GM21576 (cell line): Measurements from ENCODE around the gene NHSL2.
"Not testable (repeated sequence)": the region's sequence is repeated elsewhere in the genome, so short reads cannot be mapped to it uniquely, and the experiment has no call there.

Source experiments
- ATAC-seq: cut with Tn5 transposase; IDR thresholded peaks from one replicate; pipeline ENCODE4 v1.9.1; 2021; ENCODE audit warnings: mild to moderate bottlenecking, moderate library complexity; ENCODE audit not compliant: unreplicated experiment

NHSL2 gene

DNA sequence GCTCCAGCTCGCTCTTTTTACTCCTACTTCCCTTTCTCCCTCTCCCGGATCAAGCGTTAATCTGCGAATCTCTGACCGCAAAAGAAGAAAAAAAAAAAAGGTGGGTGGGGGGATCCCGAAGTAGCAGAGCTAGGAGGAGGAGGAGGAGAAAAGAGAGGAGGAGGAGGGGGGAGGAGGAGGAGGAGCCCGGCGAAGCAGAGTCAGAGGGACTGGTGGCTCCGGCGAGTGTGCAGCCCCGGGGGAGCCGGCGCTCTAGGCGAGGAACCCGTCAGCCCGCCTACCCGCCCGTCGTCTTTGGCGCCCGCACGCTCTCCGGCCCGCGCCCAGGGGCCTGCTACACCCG lies at the start of gene NHSL2:
NHSL2 (plus strand) TSS at position 203 of the 343 bp plus-strand sequence.
- no peak for ATAC-seq

DNA sequence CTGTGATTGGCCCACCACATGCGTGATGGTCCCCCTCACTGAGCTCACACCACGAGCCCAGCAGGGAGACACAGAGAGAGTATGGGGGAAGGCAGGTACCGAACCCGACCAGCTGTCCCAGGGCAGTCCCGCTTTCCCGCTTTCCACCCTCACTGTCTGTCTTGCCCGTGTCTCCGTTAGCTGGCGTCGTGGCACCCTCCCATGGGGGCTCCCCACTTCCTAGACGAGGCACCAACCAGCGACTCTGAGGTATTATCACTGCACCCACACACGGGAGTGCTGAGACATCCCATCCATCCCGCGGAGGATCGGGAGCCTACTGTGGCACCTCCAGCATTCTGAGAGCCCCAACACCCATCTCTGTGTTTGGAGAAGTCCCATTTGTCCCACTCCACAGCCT lies 43.0 kb upstream of the NHSL2 start:
- no peak for ATAC-seq

GRCh38 chrX:71869566-71869965 lies 41.1 kb upstream of the NHSL2 start:
- ATAC-seq = not testable (repeated sequence)

GRCh38 chrX:71870208-71871098 lies 40.2 kb upstream of the NHSL2 start:
- no peak for ATAC-seq

DNA sequence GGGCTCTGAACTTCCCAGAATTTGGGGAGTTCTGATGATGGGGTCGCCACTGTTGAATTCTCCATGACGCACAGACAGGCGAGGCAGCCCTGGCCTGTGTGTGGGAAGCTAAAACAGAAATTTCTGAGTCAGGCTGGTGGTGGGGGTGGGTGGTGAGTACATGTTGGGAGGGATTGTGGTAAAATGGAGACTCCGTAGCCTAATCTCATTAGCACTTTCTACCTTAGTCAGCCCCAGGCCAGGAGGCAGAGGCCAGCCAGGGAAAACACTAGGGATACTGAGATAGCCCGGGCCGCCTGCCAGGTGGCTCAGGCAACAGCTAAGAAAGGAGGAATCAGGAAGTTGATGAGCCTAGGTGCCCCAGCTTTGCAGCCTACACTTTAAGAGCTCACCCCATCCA lies 39.3 kb upstream of the NHSL2 start:
- ATAC-seq = no peak

DNA sequence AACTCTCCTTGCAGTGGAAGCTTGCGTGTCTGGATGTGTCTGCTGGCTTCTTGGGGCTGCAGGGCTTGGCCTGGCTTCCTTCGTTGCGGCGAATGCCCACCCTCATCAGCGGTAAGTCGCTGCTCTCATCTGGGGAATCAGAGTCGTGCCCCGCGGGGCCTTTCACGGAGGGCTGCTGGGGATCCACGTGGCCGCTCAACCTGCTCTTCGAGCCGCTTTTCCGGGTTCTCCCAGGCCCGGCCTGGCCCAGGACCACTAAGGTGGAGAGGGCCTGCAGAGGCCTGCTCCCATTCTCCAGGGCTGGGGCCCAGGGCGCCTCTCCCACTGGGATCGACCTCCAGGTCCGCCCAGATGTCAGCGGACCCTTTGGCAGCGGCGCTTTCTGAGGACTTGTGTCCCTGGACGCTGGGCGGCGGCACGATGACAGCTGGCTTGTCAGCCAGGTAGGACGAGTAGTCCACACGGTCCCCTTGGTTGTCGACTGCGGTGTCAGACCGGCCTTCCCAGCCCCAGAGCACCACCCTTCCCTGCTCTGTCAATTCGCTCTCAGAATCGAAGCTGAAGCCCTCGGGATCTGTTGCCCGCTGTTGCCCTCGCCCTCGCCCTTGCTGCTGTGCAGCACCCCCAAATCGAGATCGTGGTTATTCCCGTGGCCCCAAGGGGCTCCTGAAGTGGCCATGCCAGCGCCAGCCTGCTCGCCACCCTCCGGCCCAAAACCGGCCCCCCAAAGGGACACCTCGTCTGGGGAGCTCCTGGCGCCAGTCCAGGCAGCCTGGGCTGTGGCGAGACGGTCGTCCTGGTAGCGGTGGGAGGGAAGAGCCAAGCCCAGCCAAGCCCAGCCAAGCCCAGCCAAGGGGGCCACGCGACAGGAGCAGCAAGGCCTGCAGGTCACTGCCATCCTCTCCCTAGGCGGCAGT lies 37.8 kb upstream of the NHSL2 start:
- no peak for ATAC-seq

DNA sequence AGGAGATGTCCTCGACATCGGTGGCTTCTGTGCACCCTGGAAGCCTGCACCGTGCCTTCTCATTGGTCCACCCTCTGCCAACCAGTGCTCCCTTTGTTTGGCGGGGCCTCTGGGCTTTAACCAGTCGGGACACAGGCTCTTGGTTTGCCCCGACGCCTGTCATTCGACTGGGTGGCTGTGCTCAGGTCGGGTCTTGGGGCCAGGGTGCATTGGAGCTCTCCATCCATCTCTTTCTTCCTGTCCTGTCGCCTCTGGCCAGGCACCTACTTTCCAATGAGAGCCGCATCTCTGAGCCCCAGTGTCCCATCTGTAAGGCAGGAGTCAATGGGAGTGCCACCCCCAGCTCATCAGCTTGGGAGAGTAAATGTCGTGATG lies 37.2 kb upstream of the NHSL2 start:
- ATAC-seq = no peak

DNA sequence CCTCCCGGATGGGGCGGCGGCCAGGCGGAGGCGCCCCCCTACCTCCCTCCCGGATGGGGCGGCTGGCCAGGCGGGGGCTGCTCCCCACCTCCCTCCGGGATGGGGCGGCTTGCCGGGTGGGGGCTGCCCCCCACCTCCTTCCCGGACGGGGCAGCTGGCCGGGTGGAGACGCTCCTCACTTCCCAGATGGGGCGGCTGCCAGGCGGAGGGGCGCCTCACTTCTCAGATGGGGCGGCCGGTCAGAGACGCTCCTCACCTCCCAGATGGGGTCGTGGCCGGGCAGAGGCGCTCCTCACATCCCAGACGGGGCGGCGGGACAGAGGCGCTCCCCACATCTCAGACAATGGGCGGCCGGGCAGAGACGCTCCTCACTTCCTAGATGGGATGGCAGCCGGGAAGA lies 33.8 kb upstream of the NHSL2 start:
- not testable (repeated sequence) for ATAC-seq

GRCh38 chrX:71885099-71885498 lies 25.5 kb upstream of the NHSL2 start:
- no peak for ATAC-seq

- no peak for ATAC-seq
Observed at GRCh38 chrX:71895607-71896006, 15.0 kb upstream of the NHSL2 start.

GRCh38 chrX:71906144-71906543 lies 4.5 kb upstream of the NHSL2 start:
- ATAC-seq = no peak

GRCh38 chrX:71908387-71908786 lies 2.3 kb upstream of the NHSL2 start:
- ATAC-seq = no peak

DNA sequence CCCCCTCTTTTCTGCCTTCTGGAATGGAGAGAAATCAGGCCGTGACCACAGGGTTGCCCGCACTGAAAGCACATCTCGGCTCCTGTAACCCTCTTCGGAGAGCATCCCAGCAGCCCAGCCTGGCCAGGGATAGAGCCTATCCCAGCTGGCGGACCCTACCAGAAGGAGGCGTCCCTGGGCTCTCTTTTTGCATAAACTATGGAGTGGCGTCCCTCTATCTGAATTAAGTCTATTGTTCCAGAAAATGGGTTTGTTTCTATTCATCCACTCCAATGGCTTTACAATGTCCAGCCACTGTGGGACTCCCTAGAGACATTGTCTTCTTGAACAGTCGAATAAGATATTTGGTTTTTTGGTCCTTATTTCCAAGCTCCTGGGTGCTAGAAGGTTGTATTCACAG lies 689 bp upstream of the NHSL2 start:
- no peak for ATAC-seq

DNA sequence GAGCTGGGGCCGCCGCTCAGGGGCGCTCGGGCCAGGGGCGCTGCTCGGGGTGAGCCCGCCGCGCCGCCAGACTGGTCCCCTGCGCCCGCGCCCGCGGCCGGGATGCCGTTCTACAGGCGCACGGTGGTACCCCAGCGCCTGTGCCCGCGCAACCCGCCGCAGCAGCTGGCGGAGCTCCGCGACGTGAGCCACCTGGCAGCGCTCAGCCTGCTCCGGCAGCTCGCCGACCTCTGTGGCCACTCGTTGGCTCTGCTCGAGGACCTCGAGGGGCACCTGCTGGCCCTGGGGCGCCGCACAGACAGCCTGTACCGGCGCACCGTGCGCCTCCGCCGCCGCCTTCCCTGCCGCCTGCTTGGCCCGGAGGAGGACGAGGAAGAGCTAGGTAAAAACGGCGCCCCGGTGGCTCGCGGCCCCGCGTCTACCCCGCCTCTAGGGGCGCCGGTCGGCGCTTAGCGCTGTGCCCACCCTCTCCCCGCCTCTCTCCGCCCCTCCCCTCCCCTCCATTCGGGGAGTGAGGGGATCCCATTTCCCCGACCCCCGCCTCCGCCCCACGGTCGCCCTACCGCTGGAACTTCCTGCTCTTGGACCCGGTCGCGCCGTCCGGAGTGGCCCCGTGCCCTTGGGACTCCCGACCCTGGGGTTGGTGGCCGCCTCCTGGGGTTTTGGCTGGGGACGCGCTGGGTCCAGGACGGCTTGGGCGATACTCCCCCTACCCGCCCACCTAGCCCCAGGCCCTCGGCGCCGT lies 513 bp downstream of the NHSL2 start:
- no peak for ATAC-seq

DNA sequence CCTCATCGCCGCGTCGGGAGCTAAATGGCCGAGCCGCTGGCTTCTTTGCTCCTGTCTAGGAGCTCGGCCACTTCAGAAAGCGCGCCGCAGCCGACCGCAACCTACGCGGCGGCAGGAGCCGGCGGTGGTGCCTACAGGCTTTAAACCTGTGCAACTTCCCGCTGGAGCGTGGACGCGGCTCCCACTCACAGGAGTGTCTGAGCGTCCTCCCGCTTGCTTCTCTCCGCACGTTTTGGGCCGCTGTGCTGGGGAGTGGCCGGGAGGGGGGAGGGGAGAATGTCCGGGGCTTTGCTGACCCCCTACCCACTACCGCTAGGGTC lies 1.0 kb downstream of the NHSL2 start:
- ATAC-seq = no peak

- ATAC-seq = no peak
Observed at GRCh38 chrX:71912156-71912555, 1.5 kb downstream of the NHSL2 start.

- ATAC-seq = no peak
Observed at GRCh38 chrX:71913156-71913950, 2.7 kb downstream of the NHSL2 start.

DNA sequence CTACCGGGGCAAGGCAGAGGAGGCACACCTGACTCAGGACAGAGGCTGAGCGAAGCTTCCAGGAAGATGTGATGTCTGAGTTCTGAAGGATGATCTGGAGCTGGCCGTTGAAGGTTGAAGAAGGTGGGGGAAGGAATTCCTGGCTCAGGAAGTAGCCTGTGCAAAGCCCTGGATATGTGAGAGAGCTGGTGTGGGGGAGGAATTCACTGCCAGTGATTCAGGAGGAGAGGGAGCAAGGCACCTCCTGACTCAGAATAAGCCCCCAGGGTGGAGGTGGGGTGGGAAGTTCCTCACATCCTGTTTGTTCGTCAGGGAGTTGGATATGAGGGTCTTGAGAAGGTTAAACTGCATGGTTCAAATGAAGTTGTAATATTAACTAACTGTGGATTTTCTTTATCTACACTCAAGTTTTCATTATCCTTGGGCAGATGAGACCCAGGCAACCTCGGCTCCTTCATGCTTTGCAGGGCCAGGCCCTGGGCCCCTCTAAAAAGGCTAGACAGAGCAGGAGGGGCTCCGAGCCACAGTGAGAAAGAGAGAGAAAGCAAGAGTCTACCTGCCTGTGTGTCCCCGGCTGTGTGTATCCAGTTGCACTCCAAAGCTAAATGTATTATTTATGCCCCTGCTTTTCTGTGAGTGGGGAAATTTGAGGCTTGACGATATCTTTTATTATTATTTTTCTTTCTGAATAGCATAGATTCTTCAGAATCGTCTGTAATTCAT lies 7.1 kb downstream of the NHSL2 start:
- no peak for ATAC-seq

- no peak for ATAC-seq
Observed at GRCh38 chrX:71919431-71919830, 8.8 kb downstream of the NHSL2 start.

- no peak for ATAC-seq
Observed at GRCh38 chrX:71919886-71920285, 9.2 kb downstream of the NHSL2 start.
